ENCODE data around the gene MAGEH1. TPM values are rescaled to one million over a fixed set of nuclear protein-coding genes. Genes with fewer than 3 reads are reported as not detected.

The MAGEH1 gene
- total RNA-seq, 4 donors from 2014 or later: 19.6 to 26.3 (median 24.7) TPM

Small RNAs within 50 kb of the gene (small RNA-seq; reads per million reads assigned to genes)
- not detected for gene MIR4536-2

Other genes starting within 250 kb of the MAGEH1 start
- not detected for gene PAGE5, start 231.8 kb upstream of the MAGEH1 start, total RNA-seq
- not detected for gene PAGE3, start 187.2 kb upstream of the MAGEH1 start, total RNA-seq
- 1 to 10 TPM in 3 of 4 donors, under 1 TPM in 1; 0.94 to 3.1 (median 2.3) TPM for gene USP51, start 37.7 kb downstream of the MAGEH1 start, total RNA-seq
- not detected for gene FOXR2, start 171.3 kb downstream of the MAGEH1 start, total RNA-seq